GM21786 (cell line): ENCODE results near the gene MGME1.
"Not testable (repeated sequence)": the region's sequence is repeated elsewhere in the genome, so short reads cannot be mapped to it uniquely, and the experiment has no call there.

ENCODE experiments used
- ATAC-seq: cut with Tn5 transposase; IDR thresholded peaks from one replicate; pipeline ENCODE4 v1.9.1; 2021; ENCODE audit not compliant: unreplicated experiment

Gene MGME1

GRCh38 chr20:17959257-17959627 is 9.6 kb upstream of the MGME1 start:
- peak; percentile 36 for ATAC-seq

GRCh38 chr20:17960400-17960885 is 8.4 kb upstream of the MGME1 start:
- ATAC-seq: not testable (repeated sequence)

GRCh38 chr20:17960927-17961586 is 7.8 kb upstream of the MGME1 start:
- no peak for ATAC-seq

- ATAC-seq: no peak
Observed at GRCh38 chr20:17961587-17961940, 7.3 kb upstream of the MGME1 start.

- ATAC-seq: no peak
Observed at GRCh38 chr20:17963114-17963897, 5.5 kb upstream of the MGME1 start.

- no peak for ATAC-seq
Observed at GRCh38 chr20:17964073-17964472, 4.7 kb upstream of the MGME1 start.

- no peak for ATAC-seq
Observed at GRCh38 chr20:17964632-17965031, 4.2 kb upstream of the MGME1 start.

- no peak for ATAC-seq
Observed at GRCh38 chr20:17965042-17965697, 3.6 kb upstream of the MGME1 start.

GRCh38 chr20:17966432-17967310 is 2.1 kb upstream of the MGME1 start:
- no peak for ATAC-seq

GRCh38 chr20:17967521-17968365 is 1.1 kb upstream of the MGME1 start:
- ATAC-seq: no peak

GRCh38 chr20:17969278-17969883 is 563 bp downstream of the MGME1 start:
- ATAC-seq: peak; percentile 0

- no peak for ATAC-seq
Observed at GRCh38 chr20:17969884-17970409, 1.1 kb downstream of the MGME1 start.

- ATAC-seq: no peak
Observed at GRCh38 chr20:17971300-17972013, 2.6 kb downstream of the MGME1 start.

- no peak for ATAC-seq
Observed at GRCh38 chr20:17972121-17972520, 3.3 kb downstream of the MGME1 start.

- no peak for ATAC-seq
Observed at GRCh38 chr20:17976305-17976704, 7.5 kb downstream of the MGME1 start.

GRCh38 chr20:17985388-17986018 is 16.7 kb downstream of the MGME1 start:
- ATAC-seq: no peak

GRCh38 chr20:17987988-17988387 is 19.2 kb downstream of the MGME1 start:
- ATAC-seq: no peak

- ATAC-seq: no peak
Observed at GRCh38 chr20:17990278-17990972, 21.6 kb downstream of the MGME1 start.
